Left kidney (tissue), 2 donors: ENCODE results near the gene SLC16A1. TPM values are rescaled to one million over a fixed set of nuclear protein-coding genes. Genes with fewer than 3 reads are reported as not detected.
"Not testable (repeated sequence)": the region's sequence is repeated elsewhere in the genome, so short reads cannot be mapped to it uniquely, and the experiment has no call there.

Experiments
- DNase-seq: peaks from one replicate; pipeline ENCODE4 v3.0.0-alpha.2; 2013
- polyA plus RNA-seq: library from polyadenylated mRNA; unstranded; fragments of 120-200 nt; gene quantifications from one replicate; pipeline ENCODE4 v1.2.1, GENCODE V29; 2013; ENCODE audit not compliant: insufficient read length

Gene SLC16A1
- polyA plus RNA-seq, 1 donor, result 61.9 TPM

- DNase-seq, result no peak
Measured at GRCh38 chr1:112926858-112927257, 29.1 kb downstream of the SLC16A1 start.

DNA sequence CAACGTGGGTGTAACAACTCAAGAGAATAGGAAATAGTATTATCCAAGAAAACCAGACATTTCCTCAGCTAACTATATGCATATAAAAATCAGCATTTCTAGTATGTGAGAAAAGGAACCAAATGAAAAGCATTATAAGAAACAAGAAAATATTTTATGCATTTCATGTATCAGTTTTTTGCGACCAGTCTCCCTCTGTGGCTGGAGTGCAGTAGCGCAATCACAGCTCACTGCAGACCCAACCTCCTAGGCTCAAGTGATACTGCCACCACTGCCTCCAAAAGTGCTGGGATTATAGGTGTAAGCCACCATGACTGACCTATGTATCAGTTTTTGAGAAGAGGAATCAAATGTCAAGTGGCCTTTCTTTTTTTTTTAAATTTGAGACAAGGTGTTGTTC lies 31.0 kb downstream of the SLC16A1 start:
- no peak for DNase-seq

- DNase-seq, result no peak
Measured at GRCh38 chr1:112923959-112924349, 32.0 kb downstream of the SLC16A1 start.

DNA sequence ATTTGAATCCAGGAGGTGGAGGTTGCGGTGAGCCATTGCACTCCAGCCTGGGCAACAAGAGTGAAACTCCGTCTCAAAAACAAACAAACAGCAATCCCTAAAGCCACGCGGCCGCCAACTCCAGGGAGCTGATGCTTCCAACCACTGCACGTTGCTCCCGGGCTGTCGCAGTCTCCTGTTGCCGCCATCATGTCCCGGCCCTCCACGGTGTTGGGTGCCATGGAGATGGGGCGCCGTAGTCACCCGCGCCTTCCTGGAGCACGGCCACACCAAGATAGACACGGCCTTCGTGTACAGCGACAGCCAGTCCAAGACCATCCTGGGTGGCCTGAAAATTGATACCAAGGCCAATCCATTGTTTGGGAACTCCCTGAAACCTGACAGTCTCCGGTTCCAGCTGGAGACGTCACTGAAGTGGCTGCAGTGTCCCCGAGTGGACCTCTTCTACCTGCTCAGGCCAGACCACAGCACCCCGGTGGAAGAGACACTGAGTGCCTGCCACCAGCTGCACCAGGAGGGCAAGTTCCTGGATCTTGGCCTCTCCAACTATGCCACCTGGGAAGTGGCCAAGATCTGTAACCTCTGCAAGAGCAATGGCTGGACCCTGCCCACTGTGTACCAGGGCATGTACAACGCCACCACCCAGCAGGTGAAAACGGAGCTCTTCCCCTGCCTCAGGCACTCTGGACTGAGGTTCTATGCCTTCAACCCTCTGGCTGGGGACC lies 32.6 kb downstream of the SLC16A1 start:
- DNase-seq, result no peak

GRCh38 chr1:112911506-112912220 lies 44.3 kb downstream of the SLC16A1 start:
- no peak for DNase-seq

GRCh38 chr1:112909847-112910246 lies 46.1 kb downstream of the SLC16A1 start:
- DNase-seq, result no peak

DNA sequence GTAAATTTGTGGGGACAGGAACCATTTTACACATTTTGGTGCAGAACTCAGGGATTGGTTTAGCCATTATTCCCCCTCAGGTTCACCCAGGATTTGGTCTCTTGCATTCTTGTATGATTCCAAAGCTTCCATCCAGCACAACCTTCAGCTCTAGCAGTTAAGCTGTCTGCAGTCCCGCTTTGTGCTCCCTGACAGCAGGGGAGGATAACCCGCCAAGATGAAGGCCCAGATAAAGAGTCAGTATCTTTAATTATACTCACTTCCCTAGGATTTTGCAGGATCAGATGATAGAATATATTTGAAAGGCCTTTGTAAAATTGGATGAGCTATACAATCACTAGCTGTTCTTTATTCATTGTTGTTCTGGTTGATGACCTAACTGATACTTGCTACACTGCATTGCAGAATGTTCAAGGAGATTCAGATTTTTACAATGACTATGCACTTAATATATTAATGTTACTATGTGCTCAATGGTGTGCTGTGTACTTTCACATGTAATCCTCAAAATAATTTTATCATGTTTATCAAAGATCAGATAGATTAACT lies 49.8 kb downstream of the SLC16A1 start:
- DNase-seq, result no peak

GRCh38 chr1:112905395-112906149 lies 50.4 kb downstream of the SLC16A1 start:
- DNase-seq, result no peak

DNA sequence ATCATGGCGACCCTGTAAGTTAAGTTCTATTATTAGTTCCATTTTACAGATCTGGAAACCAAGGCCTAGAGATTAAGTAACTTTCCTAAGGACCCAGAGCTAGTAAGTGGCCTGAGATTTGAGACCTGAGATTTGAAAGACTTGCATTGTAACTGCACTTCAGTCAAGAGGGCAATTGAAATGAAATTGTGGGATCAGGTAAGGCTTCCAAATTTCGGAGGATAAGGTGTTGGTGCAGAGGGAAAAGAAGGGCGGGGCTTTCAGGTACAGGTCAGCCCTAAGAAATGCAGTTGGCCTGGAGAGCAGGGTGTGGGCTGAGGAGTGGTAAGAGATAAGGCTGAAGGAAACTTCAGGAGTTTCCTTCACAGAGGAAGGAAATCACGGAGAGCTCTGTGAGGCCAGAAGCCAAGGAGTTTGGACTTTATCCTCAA lies 51.1 kb downstream of the SLC16A1 start:
- DNase-seq, result no peak

- DNase-seq, result no peak
Measured at GRCh38 chr1:112904071-112904830, 51.7 kb downstream of the SLC16A1 start.

DNA sequence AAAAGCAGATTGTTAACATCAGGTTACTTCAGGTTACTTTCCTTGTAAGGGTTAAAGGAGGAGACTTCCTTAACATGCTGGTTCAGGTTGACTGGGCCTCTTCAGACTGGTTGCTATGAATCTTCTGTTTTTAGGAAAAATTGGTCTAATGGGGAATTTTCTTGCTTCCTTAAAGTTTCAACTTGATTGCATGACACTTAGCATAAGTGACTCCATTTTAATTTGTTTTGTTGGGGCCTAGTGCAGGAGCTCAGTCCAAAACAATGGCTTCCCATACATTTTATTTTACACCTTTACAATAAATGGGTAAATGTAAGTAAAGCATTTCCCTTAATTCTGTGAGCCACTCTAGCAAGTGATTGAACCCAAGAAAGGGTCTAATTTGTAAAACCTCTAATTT lies 53.8 kb downstream of the SLC16A1 start:
- DNase-seq, result no peak

GRCh38 chr1:112901387-112901786 lies 54.6 kb downstream of the SLC16A1 start:
- DNase-seq, result no peak

DNA sequence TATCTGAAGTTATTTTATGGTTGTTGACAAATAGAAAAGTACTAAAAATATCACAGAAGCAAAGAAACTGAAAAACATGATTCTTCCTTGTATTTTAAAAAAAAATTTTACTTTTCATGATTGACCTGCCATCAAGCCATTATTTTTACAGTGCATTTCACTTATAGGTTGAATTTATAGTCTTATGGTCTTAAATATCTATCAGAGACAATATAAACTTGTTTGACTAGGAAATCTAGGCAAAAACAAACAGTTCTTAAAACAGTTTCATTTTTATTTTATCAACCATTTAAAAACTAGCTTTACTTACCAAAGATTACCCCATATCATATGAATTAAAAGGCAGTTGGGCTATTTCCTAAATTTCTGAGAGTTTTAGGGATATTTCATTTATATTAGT lies 59.2 kb downstream of the SLC16A1 start:
- DNase-seq, result no peak

GRCh38 chr1:112894561-112895011 lies 61.4 kb downstream of the SLC16A1 start:
- no peak for DNase-seq

GRCh38 chr1:112894010-112894292 lies 62.0 kb downstream of the SLC16A1 start:
- no peak for DNase-seq

GRCh38 chr1:112893288-112894009 lies 62.5 kb downstream of the SLC16A1 start:
- no peak for DNase-seq

DNA sequence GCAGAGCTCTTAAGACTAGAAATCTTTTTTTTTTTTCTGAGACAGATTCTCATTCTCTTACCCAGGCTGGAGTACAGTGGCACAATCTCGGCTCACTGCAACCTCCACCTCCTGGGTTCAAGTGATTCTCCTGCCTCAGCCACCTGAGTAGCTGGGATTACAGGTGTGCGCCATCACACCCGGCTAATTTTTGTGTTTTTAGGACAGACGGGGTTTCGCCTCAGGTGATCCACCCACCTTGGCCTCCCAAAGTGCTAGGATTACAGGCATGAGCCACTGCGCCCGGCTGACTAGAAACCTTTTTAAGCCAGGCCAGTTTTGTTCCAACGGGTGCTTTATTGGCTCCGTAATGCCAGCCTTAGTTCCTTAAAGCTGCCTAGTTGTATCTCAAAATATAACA lies 66.1 kb downstream of the SLC16A1 start:
- not testable (repeated sequence) for DNase-seq

DNA sequence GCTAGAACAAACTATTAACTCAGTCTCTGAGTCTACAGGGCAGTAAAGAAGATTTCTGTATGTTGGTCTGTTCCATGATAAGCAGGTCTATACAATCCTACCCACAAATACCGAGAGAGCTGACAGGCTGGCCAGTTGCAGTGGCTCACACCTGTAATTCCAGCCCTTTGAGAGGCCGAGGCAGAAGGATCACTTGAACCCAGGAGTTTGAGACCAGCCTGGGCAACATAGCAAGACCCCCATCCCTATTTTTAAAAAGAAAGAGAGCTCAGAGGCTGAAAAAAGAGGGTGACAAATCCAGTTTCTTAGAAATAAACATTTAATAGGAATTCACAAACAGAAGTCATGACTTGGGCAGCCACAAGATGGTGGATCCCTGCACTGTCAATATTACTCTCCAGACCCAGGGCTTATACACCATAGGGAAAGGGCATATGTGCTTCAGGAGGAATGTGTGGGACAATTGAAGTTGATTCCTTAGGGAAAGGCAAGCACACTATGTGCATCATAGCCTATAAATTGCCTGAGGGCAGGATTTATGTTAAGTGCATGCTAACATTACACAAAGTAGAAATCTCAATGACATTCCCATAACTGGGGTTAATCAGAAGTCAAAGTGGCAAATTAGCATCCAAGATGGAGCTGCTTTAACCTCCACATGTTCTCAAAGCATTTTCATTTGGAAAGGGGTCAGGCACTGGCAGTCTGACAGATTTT lies 66.8 kb downstream of the SLC16A1 start:
- DNase-seq, result no peak

DNA sequence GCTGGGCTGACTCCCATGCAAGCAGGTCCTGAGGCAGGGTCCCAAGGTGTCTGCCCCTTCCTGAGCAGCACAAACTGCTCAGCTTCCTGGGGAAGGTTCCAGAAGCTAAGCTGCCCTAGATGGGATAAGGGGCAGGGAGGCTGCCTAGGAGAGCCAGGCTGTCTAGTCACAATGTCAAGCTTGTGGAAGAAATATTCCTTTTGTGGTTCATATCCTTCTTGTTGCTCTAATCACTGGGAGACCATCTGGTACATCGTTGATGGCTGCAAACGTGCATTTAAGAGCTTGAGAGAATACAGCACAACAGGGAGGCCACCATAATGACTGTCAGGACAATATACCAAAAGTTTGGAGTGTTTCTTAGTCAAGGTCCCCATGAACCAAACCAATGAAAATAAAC lies 67.4 kb downstream of the SLC16A1 start:
- DNase-seq, result no peak

GRCh38 chr1:112887599-112888283 lies 68.3 kb downstream of the SLC16A1 start:
- no peak for DNase-seq
